A172 (cell line): ENCODE data around the gene MYO1E. TPM values are rescaled to one million over a fixed set of nuclear protein-coding genes. Genes with fewer than 3 reads are reported as not detected.

Experiments used
- DNase-seq: peaks from one replicate; pipeline ENCODE4 v3.0.0-alpha.2; 2015; ENCODE audit warnings: low spot score
- total RNA-seq: library from RNA; depleted of rRNA; stranded (reverse); fragments of >200 nt; shearing (Covaris generic); gene quantifications from 2 replicates; pipeline ENCODE4 v1.2.3, GENCODE V29; 2014

Gene MYO1E
- total RNA-seq, 1 experiment from 2014 or later, result 25.6 TPM

- no peak for DNase-seq
These were observed 177.9 kb downstream of the MYO1E start for GRCh38 chr15:59194639-59195325.

DNA sequence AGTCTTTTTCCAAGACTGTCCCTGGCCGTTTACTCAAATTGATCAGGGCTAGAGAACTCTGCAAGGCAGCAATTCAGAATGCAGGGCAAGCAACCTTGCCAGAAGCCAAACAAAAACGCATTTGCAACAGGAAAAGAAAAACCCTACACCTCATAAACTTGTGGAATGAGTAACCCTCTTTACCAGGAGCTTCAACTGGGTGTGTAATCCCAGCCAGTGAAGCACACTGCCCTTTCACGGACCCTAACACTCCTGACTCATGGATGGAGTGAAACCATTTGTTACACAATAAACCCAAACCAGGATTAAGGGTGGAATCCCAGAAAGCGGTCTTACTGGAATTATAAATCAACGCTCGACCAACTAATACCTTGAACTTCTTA lies 180.8 kb downstream of the MYO1E start:
- peak; percentile 91 for DNase-seq

DNA sequence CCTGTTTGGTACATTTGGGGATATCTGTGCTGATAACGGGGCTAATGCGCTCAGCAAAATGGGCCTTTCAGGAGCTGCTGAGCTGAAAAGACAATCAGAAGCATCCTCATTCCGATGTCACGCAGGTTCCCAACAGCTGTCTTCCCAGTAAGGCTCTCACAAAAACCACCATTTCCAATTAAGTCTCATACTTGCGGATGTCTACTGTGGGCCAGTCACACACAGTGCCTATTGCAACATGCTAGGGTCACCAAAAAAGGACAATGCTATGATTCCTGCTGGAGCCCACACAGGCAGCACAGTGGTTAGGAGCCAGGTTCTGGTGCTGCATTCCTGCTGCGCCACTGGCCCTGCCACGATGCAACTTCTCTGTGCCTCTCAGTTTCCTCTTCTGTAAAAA lies 182.4 kb downstream of the MYO1E start:
- DNase-seq, result no peak

DNA sequence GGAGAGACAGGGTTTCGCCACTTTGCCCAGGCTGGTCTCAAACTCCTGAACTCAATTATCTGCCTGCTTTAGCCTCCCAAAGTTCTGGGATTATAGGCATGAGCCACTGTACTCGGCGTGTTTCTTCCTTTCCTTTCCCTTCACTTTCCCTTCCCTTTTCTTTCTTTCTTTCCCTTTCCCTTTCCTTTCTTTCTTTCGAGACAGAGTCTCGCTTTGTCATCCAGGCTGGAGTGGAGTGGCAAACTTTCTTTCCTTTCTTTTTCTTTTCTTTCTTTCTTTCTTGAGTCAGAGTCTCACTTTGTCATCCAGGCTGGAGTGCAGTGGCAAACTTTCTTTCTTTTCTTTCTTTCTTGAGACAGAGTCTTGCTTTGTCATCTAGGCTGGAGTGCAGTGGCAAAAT lies 183.4 kb downstream of the MYO1E start:
- no peak for DNase-seq

DNA sequence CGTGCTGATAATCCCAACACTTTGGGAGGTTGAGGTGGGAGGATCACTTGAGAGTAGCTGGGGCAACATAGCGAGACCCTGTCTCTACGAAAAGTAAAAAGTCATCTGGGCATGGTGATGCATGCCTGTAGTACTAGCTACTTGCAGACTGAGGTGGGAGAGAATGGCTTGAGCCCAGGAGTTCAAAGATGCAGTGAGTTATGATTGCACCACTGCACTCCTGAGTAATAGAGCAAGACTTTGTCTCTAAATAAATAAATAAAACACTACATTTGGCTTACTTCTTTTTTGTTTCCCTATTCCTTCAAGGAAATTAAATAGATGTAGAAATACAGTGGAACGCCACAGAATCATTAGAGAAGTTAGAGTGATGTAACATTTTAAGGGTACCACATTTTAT lies 186.2 kb downstream of the MYO1E start:
- no peak for DNase-seq

- DNase-seq, result no peak
These were observed 186.9 kb downstream of the MYO1E start for GRCh38 chr15:59185725-59186124.

GRCh38 chr15:59180945-59181600 lies 191.6 kb downstream of the MYO1E start:
- no peak for DNase-seq

GRCh38 chr15:59179717-59180116 lies 193.0 kb downstream of the MYO1E start:
- DNase-seq, result no peak

- no peak for DNase-seq
These were observed 194.4 kb downstream of the MYO1E start for GRCh38 chr15:59178151-59178695.

DNA sequence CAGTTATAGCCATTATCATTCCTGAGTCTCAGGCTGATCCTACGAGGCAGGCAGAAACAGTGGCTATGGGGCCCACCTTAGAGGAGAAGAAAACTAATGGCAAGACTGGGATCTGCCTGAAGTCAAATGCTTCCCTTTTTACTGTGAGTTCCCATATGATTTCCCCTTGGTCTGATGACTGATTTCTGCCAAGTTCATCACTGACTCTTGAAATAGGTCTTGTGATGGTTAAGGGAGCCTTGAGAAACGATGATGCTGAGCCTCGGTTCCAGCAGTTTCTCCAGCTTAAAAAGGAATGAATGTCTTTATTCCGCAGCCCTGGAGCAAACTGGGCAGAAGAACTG lies 195.4 kb downstream of the MYO1E start:
- no peak for DNase-seq

- DNase-seq, result no peak
These were observed 195.9 kb downstream of the MYO1E start for GRCh38 chr15:59176653-59177316.

DNA sequence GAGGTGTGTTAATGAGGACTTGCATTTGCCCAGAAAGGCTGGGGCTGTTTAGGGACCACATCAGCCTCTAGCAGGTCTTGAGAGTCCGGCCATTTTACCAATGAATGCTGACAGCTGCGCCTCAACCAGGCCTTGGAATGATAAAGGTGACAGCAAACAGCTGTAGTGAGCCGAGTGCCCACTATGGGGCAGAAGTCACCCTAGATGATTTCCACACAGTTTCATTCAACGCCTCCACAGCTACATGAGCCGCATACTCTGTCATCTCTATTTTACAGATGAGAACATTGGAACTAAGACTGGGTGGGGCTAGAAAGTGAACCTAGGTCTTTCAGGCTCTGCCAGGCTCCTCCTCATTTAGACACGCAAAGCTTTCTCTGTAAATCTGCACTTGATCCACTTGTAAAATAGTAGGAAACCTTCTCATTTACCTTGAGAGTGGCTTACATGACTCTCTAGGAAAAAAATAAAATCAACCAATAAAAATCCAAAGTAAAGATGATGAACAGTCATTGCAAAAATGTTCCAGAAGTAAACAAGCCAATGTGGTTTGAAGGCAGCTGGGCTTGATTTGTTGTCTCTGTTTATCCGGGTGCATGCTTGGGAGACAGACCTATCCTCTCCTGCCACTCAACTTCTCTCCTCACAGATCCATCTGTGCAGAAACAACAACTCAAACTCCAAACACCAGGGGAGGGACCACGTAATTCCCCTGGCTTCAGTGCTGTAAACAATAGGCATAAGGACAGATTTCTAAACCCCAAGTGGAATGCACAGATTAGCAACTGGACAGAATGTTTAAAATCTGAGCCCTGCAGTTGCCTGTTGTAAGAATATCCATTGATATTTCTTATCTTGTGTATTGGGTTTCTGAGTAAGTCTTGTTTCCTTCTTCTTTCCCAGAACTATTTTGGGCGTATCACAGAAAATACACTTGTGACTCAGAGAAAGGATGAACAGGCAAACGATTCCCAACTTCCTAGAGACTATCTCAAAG lies 197.5 kb downstream of the MYO1E start:
- DNase-seq, result peak; percentile 78

- DNase-seq, result no peak
These were observed 198.4 kb downstream of the MYO1E start for GRCh38 chr15:59174151-59174834.

DNA sequence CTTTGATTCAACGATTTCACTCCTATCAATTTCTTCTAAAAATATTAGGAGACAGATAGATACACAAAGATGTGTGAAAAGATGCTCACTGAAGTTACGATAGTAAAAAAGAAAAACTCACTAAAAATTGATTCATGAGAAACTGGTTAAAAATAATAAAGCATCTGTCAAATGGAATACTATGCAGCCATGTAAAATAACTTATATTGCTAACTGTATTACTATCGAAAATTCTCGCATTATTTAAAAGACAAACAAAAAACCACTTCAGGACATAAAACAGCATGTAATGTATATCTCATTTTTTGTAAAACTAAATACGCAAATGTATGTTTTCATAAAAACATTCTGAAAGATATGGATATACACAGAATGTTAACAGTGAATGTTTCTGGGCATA lies 199.5 kb downstream of the MYO1E start:
- no peak for DNase-seq

- no peak for DNase-seq
These were observed 200.3 kb downstream of the MYO1E start for GRCh38 chr15:59172289-59172901.

DNA sequence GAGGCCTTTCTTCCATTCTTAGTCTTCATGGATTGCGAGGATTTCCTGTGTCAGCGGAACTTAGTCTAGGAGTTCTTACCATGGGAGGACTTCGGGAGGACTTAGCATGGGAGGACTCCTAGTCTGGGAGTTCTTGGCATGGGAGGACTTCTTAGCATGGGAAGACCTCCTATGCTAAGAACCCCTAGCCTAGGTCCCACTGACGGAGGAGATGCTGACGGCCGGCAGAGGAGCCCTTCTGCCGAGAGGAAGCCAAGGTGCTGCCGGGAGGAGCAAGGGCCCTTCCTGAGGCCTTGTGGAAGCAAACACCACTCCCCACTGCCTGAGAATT lies 201.6 kb downstream of the MYO1E start:
- no peak for DNase-seq

DNA sequence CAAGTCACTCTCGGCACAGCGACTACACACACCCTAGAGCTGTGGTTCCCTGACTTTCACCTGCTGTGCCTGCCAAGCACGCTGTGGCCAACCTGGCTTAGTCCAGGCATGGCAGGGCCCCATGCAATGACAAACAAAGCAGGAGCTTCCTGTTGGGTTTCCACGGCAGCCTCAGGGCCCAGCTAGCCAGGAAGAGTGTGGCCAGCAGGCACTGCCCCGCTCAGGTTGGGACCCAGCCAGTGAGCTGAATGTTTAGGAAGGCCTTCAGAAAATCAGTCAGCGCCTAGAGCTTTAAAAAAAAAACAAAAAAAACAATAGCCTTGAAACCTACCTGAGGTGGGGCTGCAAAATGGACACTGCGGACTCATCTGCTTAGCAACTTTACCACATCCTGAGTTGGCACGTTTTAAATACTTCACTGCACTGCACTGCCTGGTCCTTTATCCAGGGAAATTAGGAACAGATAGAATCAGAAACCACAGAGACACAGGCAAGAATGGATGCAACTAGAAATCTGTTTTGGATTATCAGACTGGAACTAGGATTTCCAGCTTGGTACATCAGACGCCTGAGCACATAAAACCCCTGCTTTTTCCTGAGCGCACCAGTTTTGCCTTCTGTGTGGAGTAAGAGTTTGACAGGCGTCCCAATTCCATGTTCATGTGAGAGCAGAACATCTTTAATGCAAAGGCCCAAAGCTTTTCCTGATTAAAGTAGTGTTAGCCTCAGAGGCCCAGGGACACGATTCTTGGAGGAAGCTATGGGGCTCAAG lies 202.2 kb downstream of the MYO1E start:
- DNase-seq, result peak; percentile 70

GRCh38 chr15:59169251-59169708 lies 203.4 kb downstream of the MYO1E start:
- DNase-seq, result peak; percentile 67

DNA sequence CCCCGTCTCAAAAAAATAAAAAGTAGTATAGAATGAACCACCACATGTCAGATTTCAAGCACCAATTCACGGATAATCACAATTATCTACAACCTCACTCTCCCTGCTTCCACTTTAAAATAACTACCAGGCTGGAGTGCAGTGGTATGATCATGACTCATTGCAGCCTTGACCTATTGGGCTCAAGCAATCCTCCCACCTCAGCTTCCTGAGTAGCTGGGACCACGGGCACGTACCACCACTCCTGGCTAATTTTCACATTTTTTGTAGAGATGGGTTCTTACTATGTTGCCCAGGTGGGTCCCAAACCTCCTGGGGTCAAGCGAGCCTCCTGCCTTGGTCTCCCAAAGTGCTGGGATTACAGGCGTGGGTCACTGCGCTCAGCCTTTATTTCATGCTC lies 204.1 kb downstream of the MYO1E start:
- DNase-seq, result peak; percentile 64
